Neural progenitor cell (in vitro differentiated cells): Measurements from ENCODE around the gene MLN.

ENCODE experiments used
- CTCF ChIP-seq: fragments of 200-600 bp; sonication (generic); IDR thresholded peaks from 2 replicates; pipeline ENCODE4 v1.5.1; 2017; ENCODE audit warnings: antibody characterized with exemption, mild to moderate bottlenecking
- EZH2phosphoT487 ChIP-seq: fragments of 200-600 bp; sonication (generic); IDR thresholded peaks from 2 replicates; pipeline ENCODE4 v1.6.1; 2017; ENCODE audit warnings: antibody characterized with exemption

GRCh38 chr6:33800248-33800969 lies 3.4 kb downstream of the MLN start:
- TF ChIP-seq CTCF (no peak), EZH2phosphoT487 (no peak)
